ENCODE data around the gene COX19.
"Not testable (repeated sequence)": the region's sequence is repeated elsewhere in the genome, so short reads cannot be mapped to it uniquely, and the experiment has no call there.

COX19 gene

DNA sequence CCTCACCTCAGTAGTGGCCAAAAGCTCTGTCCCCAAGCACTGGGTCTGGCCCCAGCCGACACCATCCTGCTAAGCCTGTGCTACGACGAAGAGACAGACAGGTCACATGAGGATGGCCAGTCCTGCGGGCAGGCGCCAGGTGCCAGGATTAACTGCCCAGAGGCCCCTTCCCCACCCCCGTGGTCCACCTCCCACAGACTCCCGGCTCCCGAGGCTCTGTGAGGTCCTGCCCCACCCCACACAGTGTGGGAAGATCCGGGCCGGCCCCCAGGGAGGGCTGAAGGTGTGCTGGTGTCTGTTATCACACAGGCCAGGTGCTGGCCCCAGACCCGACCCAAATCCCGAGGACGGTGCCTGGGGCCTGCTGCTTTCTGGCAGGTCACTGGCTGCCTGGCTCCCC lies 34.9 kb upstream of the COX19 start:
- no peak for DNase-seq (ENCODE audit: low read depth)

DNA sequence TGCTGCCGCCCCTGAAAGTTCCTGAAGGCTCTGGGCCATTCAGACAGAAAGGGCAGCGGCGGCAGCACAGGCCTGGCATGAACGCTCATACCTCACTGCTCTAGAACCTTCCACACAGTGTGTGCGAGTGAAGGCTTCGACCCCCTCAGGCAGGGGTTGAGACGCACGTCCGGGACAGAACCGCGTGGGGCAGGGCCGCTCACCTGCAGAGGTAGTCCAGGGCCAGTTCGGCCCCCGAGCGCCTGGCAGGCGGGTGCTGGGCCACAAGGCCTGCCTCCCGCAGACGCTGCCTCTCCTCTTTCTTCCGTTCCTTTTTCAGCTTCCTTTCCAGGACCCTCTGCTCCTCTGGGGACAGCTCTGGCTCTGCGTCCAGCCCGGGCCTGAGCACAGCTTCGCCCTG lies 34.4 kb upstream of the COX19 start:
- no peak for DNase-seq (ENCODE audit: low read depth)

DNA sequence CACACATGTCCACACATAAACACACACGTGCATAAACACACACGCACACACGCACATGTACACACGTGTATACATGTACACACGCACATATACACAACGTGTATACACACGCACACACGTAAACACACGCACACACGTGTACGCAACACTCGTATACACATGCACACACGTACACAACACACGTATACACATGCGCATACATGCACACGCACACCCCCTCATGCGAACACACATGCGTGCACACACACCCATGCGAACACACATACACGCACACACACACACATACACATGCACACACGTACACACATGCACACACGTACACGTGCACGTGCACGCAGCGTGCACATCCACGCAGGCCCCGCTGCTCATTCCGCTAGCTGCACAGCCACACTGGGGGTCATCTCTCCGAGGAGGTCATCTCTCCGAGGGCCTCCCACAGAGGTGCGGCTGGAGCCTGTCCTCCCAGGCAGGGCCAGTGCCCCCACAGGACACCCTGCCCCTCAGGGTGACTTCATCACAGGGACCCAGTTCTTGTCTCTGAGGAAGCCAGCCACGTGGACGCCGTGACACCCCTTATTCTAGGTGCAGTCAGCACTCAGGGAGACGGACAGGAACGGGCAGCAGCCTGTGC lies 33.5 kb upstream of the COX19 start:
- no peak for DNase-seq (ENCODE audit: low read depth)

- no peak for DNase-seq (ENCODE audit: low read depth)
Observed at GRCh38 chr7:1007901-1008300, 32.6 kb upstream of the COX19 start.

- no peak for DNase-seq (ENCODE audit: low read depth)
Observed at GRCh38 chr7:1005303-1005702, 30.0 kb upstream of the COX19 start.

- no peak for DNase-seq (ENCODE audit: low read depth)
Observed at GRCh38 chr7:1004018-1004852, 28.9 kb upstream of the COX19 start.

DNA sequence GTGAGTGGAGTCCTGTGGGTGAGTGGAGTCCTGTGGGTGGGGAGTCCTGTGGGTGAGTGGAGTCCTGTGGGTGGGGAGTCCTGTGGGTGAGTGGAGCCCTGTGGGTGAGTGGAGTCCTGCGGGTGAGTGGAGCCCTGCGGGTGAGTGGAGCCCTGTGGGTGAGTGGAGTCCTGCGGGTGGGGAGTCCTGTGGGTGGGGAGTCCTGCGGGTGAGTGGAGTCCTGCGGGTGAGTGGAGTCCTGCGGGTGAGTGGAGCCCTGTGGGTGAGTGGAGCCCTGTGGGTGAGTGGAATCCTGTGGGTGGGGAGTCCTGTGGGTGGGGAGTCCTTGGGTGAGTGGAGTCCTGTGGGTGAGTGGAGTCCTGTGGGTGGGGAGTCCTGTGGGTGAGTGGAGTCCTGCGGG lies 27.1 kb upstream of the COX19 start:
- not testable (repeated sequence) for DNase-seq (ENCODE audit: low read depth)

GRCh38 chr7:1002026-1002425 lies 26.7 kb upstream of the COX19 start:
- not testable (repeated sequence) for DNase-seq (ENCODE audit: low read depth)

DNA sequence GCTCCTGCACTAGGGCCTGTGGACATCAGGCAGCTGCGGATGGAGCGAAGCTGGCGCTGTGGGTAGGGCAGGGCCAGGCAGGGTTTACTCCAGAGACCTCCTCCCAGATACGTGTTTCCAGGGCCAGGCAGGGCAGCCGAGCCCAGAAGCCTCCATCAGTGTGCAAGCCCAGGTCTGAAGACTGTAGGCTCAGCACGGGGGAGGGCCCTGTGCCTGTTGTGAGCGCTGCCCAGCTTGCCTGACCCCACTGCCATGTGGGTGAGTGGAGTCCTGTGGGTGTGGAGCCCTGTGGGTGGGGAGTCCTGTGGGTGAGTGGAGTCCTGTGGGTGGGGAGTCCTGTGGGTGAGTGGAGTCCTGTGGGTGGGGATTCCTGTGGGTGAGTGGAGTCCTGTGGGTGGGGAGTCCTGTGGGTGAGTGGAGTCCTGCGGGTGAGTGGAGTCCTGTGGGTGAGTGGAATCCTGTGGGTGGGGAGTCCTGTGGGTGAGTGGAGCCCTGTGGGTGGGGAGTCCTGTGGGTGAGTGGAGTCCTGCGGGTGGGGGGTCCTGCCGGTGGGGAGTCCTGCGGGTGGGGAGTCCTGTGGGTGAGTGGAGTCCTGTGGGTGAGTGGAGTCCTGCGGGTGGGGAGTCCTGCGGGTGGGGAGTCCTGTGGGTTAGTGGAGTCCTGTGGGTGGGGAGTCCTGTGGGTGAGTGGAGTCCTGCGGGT lies 25.9 kb upstream of the COX19 start:
- not testable (repeated sequence) for DNase-seq (ENCODE audit: low read depth)

- no peak for DNase-seq (ENCODE audit: low read depth)
Observed at GRCh38 chr7:999941-1000935, 24.9 kb upstream of the COX19 start.

- DNase-seq (ENCODE audit: low read depth) = no peak
Observed at GRCh38 chr7:999149-999879, 24.0 kb upstream of the COX19 start.

DNA sequence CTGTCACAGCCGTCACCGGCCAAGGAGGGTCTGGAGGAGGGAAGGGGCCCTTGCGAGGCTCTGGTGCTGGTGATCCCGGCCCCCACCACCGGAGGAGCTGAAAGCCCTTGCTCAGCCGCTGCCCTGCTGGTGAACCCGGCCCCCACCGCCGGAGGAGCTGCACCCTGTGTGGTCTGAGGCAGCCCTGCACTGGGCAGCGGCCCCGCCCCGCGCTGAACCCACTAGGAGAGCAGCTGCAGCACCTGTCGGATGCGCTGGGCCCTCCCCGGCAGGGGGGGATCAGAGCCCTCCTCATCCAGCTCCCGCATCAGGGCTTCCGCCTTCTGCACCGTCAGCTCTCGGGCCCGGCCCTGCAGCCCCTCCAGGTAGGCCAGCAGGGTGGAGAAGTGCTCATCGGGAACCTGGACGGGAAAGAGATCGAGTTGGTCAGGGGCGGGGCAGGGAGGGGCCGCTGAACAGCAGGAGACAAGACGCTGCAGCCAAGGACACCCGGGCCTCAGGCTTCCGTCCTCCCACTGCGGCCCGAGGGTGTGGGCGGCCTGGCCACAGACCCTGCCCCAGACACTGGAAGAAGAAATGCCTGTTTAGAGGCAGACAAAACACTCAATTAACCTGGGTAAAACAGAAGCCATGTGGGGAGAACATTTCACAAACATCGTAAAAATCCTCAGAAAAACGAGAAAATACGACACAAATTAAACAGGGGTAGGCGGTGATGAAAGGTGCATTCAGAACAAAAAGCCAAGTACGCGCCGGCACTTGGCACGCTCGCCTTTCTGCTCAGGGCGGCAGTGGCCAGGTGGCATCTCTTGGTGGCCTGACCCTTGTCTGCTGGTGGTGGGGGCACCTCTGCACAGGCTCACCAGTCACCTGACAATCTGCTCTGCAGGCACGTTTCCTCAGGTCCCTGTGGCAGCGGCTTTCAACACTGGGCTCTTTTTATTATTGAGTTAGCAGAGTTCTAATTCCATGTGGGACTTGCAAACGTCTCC lies 22.4 kb upstream of the COX19 start:
- DNase-seq (ENCODE audit: low read depth) = no peak

- DNase-seq (ENCODE audit: low read depth) = no peak
Observed at GRCh38 chr7:996079-996872, 20.9 kb upstream of the COX19 start.

DNA sequence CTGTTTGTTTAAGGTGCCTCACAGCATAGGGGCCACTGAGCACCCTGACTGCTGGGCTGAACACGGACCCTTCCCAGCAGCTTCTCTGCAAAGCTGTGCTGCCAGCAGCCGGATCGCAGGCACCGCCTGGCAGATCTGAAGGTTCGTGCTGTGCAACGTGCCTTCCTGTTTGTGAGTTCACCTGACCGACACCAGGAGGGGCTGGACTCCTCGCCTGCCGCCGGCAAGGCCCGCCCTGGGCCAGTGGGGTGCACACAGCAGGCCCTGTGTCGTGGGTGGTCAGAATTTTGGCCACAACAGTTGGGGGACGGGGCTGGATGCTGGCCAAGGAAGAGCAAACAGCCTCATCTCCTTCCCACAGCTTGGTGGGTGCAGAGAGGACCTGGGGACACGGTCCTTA lies 20.2 kb upstream of the COX19 start:
- DNase-seq (ENCODE audit: low read depth) = no peak

- DNase-seq (ENCODE audit: low read depth) = no peak
Observed at GRCh38 chr7:994592-995308, 19.4 kb upstream of the COX19 start.

DNA sequence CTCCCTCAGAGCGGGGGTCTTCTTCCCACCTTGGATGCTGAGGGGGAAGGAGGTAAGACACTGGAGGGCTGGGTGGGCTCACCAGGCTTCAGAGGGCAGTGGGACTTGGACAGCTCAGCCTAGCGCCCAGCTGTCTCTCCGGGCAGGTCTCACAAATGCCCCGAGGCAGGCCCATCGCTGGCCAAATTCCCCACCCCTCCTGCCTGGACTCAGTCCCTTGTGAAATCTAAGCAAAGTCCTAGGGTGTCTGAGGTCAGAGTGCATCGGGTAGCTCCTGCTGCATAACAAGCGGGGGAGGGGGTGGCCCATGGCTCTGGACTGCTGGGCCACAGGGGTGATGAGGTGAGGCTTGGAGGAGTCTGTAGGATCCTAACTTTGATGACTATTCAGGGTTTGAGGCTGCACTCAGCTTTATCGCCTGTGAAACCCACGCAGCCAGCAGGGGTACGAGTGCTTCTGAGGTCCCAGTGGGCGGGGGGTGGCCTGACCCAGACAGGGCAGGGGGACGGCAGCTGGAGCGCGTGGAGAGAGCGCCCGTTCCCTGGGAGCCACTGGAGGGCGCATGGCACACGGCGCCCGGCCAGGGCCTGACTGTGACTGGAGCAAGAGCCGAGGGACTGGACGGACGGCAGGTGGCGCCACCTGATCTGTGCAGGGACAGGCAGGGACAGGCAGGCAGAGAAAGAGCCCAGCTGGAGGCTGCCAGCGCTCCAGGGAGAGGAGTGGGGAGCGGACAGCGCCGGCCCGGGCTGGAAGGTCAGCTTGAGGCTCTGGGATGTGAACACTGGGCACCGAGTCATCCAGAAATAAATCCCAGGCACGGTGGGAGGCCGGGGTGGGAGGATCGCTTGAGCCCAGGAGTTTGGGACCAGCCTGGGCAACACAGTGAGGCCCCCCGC lies 17.6 kb upstream of the COX19 start:
- DNase-seq (ENCODE audit: low read depth) = peak; percentile 74
